WTC11 (cell line): Measurements from ENCODE around the gene ATP5MC3.

Experiments used
- AFF4 ChIP-seq: sonication (generic); formaldehyde crosslinking; IDR thresholded peaks from 2 replicates; pipeline ENCODE4 v1.8.1; 2023; ENCODE audit warnings: mild to moderate bottlenecking, missing genetic modification reagents, borderline replicate concordance
- ATF6 ChIP-seq: sonication (generic); formaldehyde crosslinking; IDR thresholded peaks from 2 replicates; pipeline ENCODE4 v1.8.1; 2023; ENCODE audit warnings: mild to moderate bottlenecking, missing genetic modification reagents
- CREB1 ChIP-seq: sonication (generic); formaldehyde crosslinking; IDR thresholded peaks from 2 replicates; pipeline ENCODE4 v1.8.0; 2023; ENCODE audit warnings: mild to moderate bottlenecking, missing genetic modification reagents
- CTCF ChIP-seq: fragments of 200-600 bp; IDR thresholded peaks from 2 replicates; pipeline ENCODE4 v1.8.0; 2022; ENCODE audit warnings: antibody characterized with exemption
- E2F4 ChIP-seq: sonication (generic); formaldehyde crosslinking; IDR thresholded peaks from 2 replicates; pipeline ENCODE4 v1.8.1; 2022; ENCODE audit warnings: low read depth, mild to moderate bottlenecking, moderate library complexity, missing genetic modification reagents, borderline replicate concordance
- EMX1 ChIP-seq: fragments of 250-450 bp; sonication (Bioruptor Pico); IDR thresholded peaks from 2 replicates; pipeline ENCODE4 v1.8.0; 2021; ENCODE audit warnings: mild to moderate bottlenecking
- FOXJ3 ChIP-seq: sonication (generic); formaldehyde crosslinking; IDR thresholded peaks from 2 replicates; pipeline ENCODE4 v1.9.0; 2021; ENCODE audit warnings: missing genetic modification reagents, mild to moderate bottlenecking, borderline replicate concordance
- HMGXB4 ChIP-seq: sonication (generic); formaldehyde crosslinking; IDR thresholded peaks from 2 replicates; pipeline ENCODE4 v1.8.1; 2023; ENCODE audit warnings: mild to moderate bottlenecking, moderate library complexity, missing genetic modification reagents
- USF1 ChIP-seq: sonication (generic); formaldehyde crosslinking; IDR thresholded peaks from 2 replicates; pipeline ENCODE4 v1.8.0; 2022; ENCODE audit warnings: mild to moderate bottlenecking, missing genetic modification reagents
- USF2 ChIP-seq: sonication (generic); formaldehyde crosslinking; IDR thresholded peaks from 2 replicates; pipeline ENCODE4 v1.8.1; 2023; ENCODE audit warnings: mild to moderate bottlenecking, missing genetic modification reagents, moderate library complexity
- ZNF121 ChIP-seq: sonication (generic); formaldehyde crosslinking; IDR thresholded peaks from 2 replicates; pipeline ENCODE4 v1.8.0; 2023; ENCODE audit warnings: missing genetic modification reagents
- ZNF423 ChIP-seq: fragments of 250-450 bp; sonication (Bioruptor Pico); IDR thresholded peaks from 2 replicates; pipeline ENCODE4 v2.1.2; 2022; ENCODE audit warnings: mild to moderate bottlenecking, moderate library complexity

- TF ChIP-seq ZNF423: no peak
- TF ChIP-seq ZNF121 (CRISPR knock-in tag): no peak
- no peak for TF ChIP-seq CTCF
- no peak for TF ChIP-seq EMX1 (CRISPR knock-in tag)
- TF ChIP-seq E2F4 (CRISPR knock-in tag): no peak
- no peak for TF ChIP-seq FOXJ3
- no peak for TF ChIP-seq HMGXB4
- TF ChIP-seq AFF4 (CRISPR knock-in tag): no peak
- TF ChIP-seq USF1 (CRISPR knock-in tag): no peak
- no peak for TF ChIP-seq USF2
- no peak for TF ChIP-seq CREB1
- no peak for TF ChIP-seq ATF6
Observed at GRCh38 chr2:175175320-175175719, 6.2 kb downstream of the ATP5MC3 start.
